ENCODE data around the gene CHRND.

CHRND gene

DNA sequence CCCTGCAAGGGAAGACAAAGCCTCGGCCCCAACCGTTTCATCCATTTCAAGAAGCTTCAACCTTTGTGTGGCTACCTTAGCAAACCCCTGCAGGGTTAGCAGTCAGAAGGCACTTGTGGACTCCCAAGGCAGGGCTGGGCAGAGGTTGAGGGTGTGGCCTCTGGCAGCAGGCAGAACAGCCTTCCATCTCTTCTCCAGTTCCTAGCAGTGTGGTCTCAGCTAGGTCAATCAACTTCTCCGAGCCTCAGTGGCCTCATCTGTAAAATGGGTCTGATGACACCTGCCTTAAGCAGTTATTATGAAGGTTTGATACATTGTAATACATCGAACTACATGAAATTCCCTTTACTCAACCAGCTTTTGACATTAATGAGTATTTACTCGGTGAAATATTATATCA, 12.6 kb upstream of the CHRND start:
- Histone ChIP-seq H3K9ac (ENCODE audit: low read length) (no peak overlapping the region), H3K27me3 (ENCODE audit: control insufficient read depth, insufficient read depth, low read length) (no peaks in the 10 kb centered on the region)

DNA sequence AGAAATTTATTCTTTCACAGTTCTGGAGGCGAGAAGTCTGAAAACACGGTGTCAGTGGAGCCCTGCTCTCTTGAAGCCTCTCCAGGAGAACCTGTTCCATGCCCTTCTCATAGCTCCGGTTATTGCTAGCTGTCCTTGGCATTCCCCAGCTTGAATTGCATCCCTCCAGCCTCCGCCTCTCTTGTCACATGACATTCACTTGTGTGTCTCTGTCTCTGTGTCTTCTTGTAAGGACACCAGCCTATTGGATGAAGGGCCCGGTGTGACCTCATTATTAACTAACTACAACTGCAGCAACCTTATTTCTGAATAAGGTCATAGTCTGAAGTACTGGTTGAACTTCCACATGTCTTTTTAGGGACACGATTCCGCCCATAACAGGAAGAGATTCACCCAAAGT, 10.3 kb upstream of the CHRND start:
- no peak overlapping the region for H3K4me3 ChIP-seq (ENCODE audit: low read length)
- no peaks in the 10 kb centered on the region for H3K9me3 ChIP-seq (ENCODE audit: control insufficient read depth, low read depth, low read length)
- H3K36me3 ChIP-seq (ENCODE audit: control insufficient read depth, low read depth, low read length): no peaks in the 10 kb centered on the region
- H3K9ac ChIP-seq (ENCODE audit: low read length): no peak overlapping the region
- peaks cover 7% of the 10 kb centered on the region for H3K27me3 ChIP-seq (ENCODE audit: control insufficient read depth, insufficient read depth, low read length)
- H3K27ac ChIP-seq (ENCODE audit: low read length): no peak overlapping the region
- H3K4me1 ChIP-seq (ENCODE audit: control insufficient read depth, low read depth, low read length): no peaks in the 10 kb centered on the region

More for the DNA sequence above, 12.6 kb upstream of the CHRND start:
- no peaks in the 10 kb centered on the region for H3K9me3 ChIP-seq (ENCODE audit: control insufficient read depth, low read depth, low read length)
- no peaks in the 10 kb centered on the region for H3K36me3 ChIP-seq (ENCODE audit: control insufficient read depth, low read depth, low read length)
- H3K4me3 ChIP-seq (ENCODE audit: low read length): no peak overlapping the region
- H3K27ac ChIP-seq (ENCODE audit: low read length): no peak overlapping the region
- no peaks in the 10 kb centered on the region for H3K4me1 ChIP-seq (ENCODE audit: control insufficient read depth, low read depth, low read length)

DNA sequence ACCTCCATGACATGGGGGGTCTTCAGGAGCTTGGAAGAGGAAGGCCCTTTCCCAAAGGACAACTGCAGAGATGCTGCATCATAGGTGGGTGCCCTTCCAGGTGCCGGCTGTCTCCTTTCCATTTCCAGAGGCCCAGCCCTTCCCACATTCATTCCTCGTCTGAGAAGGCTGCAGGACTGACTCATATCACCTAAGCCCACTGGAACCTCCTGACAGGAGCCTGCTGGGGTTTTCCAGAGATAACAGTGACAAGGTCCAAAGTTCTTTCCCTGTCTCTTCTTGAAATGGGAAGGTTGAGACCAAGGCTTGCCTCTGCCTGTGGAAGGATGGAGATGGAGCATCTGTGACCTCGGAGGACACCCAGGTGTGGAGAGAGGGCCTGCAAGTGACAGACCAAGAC, 9.4 kb upstream of the CHRND start:
- no peaks in the 10 kb centered on the region for H3K9me3 ChIP-seq (ENCODE audit: control insufficient read depth, low read depth, low read length)
- no peak overlapping the region for H3K4me3 ChIP-seq (ENCODE audit: low read length)
- no peak overlapping the region for H3K9ac ChIP-seq (ENCODE audit: low read length)
- H3K27ac ChIP-seq (ENCODE audit: low read length): no peak overlapping the region
- H3K36me3 ChIP-seq (ENCODE audit: control insufficient read depth, low read depth, low read length): no peaks in the 10 kb centered on the region
- H3K27me3 ChIP-seq (ENCODE audit: control insufficient read depth, insufficient read depth, low read length): peaks cover 16% of the 10 kb centered on the region
- H3K4me1 ChIP-seq (ENCODE audit: control insufficient read depth, low read depth, low read length): no peaks in the 10 kb centered on the region

DNA sequence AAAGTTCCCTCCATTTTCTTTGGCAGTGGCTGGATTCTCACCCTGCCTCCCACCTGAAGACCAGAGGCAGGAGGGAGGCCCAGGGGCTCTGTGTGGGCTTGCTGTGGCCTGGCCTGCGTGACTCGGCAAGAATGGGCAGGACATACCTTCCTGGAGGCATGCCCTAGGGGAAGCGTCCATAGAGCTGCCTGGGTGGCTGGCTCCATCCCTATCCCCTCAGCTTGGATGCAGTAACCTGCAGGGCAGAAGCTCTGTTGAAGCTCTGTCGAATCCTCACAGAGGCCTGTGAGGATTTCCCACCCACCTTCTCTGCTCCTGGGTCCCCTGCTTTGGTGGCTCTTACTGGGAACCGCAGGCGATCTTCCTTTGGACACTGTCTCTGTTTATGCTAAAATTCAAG, 7.1 kb upstream of the CHRND start:
- peaks cover 39% of the 10 kb centered on the region for H3K27me3 ChIP-seq (ENCODE audit: control insufficient read depth, insufficient read depth, low read length)
- H3K4me3 ChIP-seq (ENCODE audit: low read length): no peak overlapping the region

DNA sequence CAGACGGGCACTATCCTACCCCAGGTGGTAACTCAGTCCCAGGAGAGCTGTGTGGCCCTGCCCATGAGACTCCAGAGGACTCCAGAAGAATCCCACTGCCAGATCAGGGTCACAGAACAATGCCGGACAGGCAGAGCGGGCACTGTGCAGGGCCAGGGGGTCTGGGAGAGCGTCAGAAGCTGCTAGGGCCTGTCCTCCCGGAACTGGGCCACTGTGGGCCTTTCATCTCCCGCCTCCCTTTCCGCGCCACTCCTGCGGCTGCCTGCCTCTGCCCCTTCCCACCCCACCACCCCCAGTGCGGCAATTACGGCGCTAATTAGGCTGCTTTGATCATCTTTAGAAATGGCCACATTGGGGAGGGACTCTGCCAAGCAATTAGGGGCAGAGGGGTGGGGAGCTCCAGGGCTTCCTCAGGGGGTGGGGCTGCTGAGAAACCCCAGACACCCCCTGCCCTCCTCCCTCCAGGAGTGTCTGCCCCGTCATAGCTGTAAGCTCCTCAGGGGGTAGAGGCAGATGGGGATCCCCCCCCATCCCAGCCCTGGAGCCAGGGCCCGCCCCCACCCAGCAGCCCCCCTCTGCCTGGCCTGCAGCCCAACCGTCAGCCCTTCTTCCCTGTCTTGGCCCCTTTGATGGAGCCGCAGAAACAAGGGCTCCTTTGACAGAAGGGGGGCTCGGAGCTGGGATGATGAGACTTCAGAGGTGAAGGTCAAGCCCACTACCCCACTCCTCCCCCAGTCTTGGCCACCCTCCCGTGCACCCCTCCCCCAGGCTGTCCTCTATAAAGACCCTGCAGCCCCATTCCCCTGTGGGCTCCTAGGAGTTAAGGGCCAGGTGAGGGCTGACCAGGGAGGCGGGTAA, 6.2 kb upstream of the CHRND start, which contains the start of gene PRSS56:
Gene PRSS56 (plus strand): TSS at position 808 of the 858 bp plus-strand sequence. CDS start 211 bp downstream, outside the sequence.
- H3K9me3 ChIP-seq (ENCODE audit: control insufficient read depth, low read depth, low read length): no peaks in the 10 kb centered on the region
- no peaks in the 10 kb centered on the region for H3K4me1 ChIP-seq (ENCODE audit: control insufficient read depth, low read depth, low read length)
- no peak within 1 kb of the TSS for H3K4me3 ChIP-seq (ENCODE audit: low read length)
- H3K27me3 ChIP-seq (ENCODE audit: control insufficient read depth, insufficient read depth, low read length): peaks cover 48% of the 10 kb centered on the region
- no peak within 1 kb of the TSS for H3K9ac ChIP-seq (ENCODE audit: low read length)
- H3K27ac ChIP-seq (ENCODE audit: low read length): no peak within 1 kb of the TSS
- H3K36me3 ChIP-seq (ENCODE audit: control insufficient read depth, low read depth, low read length): no peaks in the 10 kb centered on the region

More for the DNA sequence above, 7.1 kb upstream of the CHRND start:
- Histone ChIP-seq H3K36me3 (ENCODE audit: control insufficient read depth, low read depth, low read length) (no peaks in the 10 kb centered on the region), H3K9me3 (ENCODE audit: control insufficient read depth, low read depth, low read length) (no peaks in the 10 kb centered on the region), H3K4me1 (ENCODE audit: control insufficient read depth, low read depth, low read length) (no peaks in the 10 kb centered on the region), H3K9ac (ENCODE audit: low read length) (no peak overlapping the region), H3K27ac (ENCODE audit: low read length) (no peak overlapping the region)

DNA sequence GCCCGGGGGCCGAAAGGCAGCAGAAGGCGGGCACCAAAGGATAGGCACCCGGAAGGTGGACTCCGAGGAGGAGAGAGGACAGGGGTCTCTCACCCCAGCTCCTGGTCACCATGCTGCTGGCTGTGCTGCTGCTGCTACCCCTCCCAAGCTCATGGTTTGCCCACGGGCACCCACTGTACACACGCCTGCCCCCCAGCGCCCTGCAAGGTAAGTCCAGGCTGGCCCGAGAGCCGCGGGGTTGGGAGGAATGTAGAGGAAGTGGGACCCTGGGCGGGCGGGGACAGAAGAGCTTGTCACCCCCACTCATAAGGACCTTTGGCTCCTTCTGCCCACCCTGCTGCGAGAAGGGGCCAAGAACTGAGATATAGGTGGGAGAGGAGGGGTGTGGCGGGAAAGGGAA, 5.5 kb upstream of the CHRND start:
- Histone ChIP-seq H3K27ac (ENCODE audit: low read length) (no peak overlapping the region), H3K4me3 (ENCODE audit: low read length) (no peak overlapping the region), H3K36me3 (ENCODE audit: control insufficient read depth, low read depth, low read length) (no peaks in the 10 kb centered on the region), H3K9me3 (ENCODE audit: control insufficient read depth, low read depth, low read length) (no peaks in the 10 kb centered on the region), H3K9ac (ENCODE audit: low read length) (no peak overlapping the region), H3K27me3 (ENCODE audit: control insufficient read depth, insufficient read depth, low read length) (peaks cover 54% of the 10 kb centered on the region), H3K4me1 (ENCODE audit: control insufficient read depth, low read depth, low read length) (no peaks in the 10 kb centered on the region)

DNA sequence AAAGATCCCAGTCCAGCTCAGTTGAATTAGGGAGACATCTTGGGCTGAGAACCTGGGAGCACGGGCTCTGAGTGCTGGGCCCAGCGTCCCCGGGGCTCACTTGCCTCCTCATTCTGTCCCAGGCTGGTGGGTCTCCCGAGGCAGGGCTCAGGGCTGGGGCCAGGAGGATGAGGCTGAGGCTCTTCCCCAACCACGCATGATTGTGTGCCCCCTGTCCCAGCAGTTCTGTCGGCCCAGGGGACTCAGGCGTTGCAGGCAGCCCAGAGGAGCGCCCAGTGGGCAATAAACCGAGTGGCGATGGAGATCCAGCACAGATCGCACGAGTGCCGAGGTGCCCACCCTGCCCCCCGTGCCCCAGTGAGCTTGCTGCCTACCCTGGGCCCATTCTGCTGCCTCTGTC, 4.9 kb upstream of the CHRND start:
- peaks cover 54% of the 10 kb centered on the region for H3K27me3 ChIP-seq (ENCODE audit: control insufficient read depth, insufficient read depth, low read length)
- H3K9me3 ChIP-seq (ENCODE audit: control insufficient read depth, low read depth, low read length): no peaks in the 10 kb centered on the region
- no peak overlapping the region for H3K27ac ChIP-seq (ENCODE audit: low read length)
- no peak overlapping the region for H3K4me3 ChIP-seq (ENCODE audit: low read length)
- no peak overlapping the region for H3K9ac ChIP-seq (ENCODE audit: low read length)
- no peaks in the 10 kb centered on the region for H3K36me3 ChIP-seq (ENCODE audit: control insufficient read depth, low read depth, low read length)
- no peaks in the 10 kb centered on the region for H3K4me1 ChIP-seq (ENCODE audit: control insufficient read depth, low read depth, low read length)

DNA sequence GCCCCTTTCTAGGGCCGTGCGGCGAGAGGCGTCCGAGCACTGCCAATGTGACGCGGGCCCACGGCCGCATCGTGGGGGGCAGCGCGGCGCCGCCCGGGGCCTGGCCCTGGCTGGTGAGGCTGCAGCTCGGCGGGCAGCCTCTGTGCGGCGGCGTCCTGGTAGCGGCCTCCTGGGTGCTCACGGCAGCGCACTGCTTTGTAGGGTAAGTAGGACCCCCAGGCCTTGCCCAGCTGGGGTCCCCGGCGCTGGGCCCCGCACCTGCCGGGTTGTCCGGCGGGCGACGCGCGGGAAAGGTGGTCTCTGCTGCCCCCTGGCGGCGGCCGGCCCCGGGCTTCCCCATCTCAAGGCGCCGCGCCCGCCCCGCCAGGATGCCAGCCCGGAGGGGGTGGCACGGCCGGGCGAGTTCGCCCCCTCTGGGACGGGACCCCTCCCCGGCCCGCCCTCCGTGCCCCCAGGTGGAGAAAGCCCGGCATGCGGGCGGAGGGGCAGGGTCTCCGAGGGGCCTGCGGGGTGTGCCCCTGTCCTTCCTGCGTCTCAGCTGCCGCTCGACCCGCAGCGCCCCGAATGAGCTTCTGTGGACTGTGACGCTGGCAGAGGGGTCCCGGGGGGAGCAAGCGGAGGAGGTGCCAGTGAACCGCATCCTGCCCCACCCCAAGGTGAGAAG, 3.9 kb upstream of the CHRND start:
- Histone ChIP-seq H3K9me3 (ENCODE audit: control insufficient read depth, low read depth, low read length) (no peaks in the 10 kb centered on the region), H3K27ac (ENCODE audit: low read length) (no peak overlapping the region), H3K36me3 (ENCODE audit: control insufficient read depth, low read depth, low read length) (no peaks in the 10 kb centered on the region), H3K4me3 (ENCODE audit: low read length) (no peak overlapping the region), H3K4me1 (ENCODE audit: control insufficient read depth, low read depth, low read length) (no peaks in the 10 kb centered on the region), H3K27me3 (ENCODE audit: control insufficient read depth, insufficient read depth, low read length) (peaks cover 54% of the 10 kb centered on the region), H3K9ac (ENCODE audit: low read length) (no peak overlapping the region)

DNA sequence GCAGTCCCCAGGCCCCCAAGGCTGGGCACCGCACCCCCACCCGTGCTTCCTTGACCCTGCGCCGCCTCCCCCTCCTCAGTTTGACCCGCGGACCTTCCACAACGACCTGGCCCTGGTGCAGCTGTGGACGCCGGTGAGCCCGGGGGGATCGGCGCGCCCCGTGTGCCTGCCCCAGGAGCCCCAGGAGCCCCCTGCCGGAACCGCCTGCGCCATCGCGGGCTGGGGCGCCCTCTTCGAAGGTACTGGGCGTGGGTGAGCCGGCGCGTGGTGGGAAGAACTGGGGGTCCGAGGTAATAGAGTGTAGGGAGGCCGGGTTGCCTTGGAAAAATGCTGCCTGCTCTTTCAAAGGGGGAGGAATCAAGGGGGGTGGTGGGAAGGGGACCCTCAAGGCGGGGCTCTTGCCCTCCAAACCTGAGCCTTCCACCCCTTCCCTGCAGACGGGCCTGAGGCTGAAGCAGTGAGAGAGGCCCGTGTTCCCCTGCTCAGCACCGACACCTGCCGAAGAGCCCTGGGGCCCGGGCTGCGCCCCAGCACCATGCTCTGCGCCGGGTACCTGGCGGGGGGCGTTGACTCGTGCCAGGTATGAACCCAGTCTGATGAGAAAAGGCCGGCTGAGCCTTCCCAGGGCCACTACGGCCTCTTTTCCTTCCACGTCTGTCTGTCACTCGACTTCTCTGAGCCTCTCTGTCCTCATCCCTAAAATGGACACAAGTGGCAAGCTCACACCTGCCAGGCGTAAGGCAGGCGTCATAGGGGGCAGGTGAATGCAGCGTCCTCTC, 3.1 kb upstream of the CHRND start:
- Histone ChIP-seq H3K4me1 (ENCODE audit: control insufficient read depth, low read depth, low read length) (no peaks in the 10 kb centered on the region), H3K9ac (ENCODE audit: low read length) (no peak overlapping the region), H3K27me3 (ENCODE audit: control insufficient read depth, insufficient read depth, low read length) (peaks cover 54% of the 10 kb centered on the region), H3K27ac (ENCODE audit: low read length) (no peak overlapping the region), H3K4me3 (ENCODE audit: low read length) (no peak overlapping the region), H3K9me3 (ENCODE audit: control insufficient read depth, low read depth, low read length) (no peaks in the 10 kb centered on the region), H3K36me3 (ENCODE audit: control insufficient read depth, low read depth, low read length) (no peaks in the 10 kb centered on the region)

DNA sequence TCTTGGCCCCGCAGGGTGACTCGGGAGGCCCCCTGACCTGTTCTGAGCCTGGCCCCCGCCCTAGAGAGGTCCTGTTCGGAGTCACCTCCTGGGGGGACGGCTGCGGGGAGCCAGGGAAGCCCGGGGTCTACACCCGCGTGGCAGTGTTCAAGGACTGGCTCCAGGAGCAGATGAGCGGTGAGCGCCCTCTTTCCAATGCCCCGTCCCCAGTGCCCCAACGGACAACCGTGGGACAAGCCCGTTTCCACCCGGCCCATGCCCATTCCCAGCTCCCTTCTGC, 2.6 kb upstream of the CHRND start:
- Histone ChIP-seq H3K27me3 (ENCODE audit: control insufficient read depth, insufficient read depth, low read length) (peaks cover 54% of the 10 kb centered on the region), H3K9ac (ENCODE audit: low read length) (no peak overlapping the region), H3K4me3 (ENCODE audit: low read length) (peak overlapping the region; percentile 51), H3K36me3 (ENCODE audit: control insufficient read depth, low read depth, low read length) (no peaks in the 10 kb centered on the region), H3K4me1 (ENCODE audit: control insufficient read depth, low read depth, low read length) (no peaks in the 10 kb centered on the region), H3K27ac (ENCODE audit: low read length) (no peak overlapping the region), H3K9me3 (ENCODE audit: control insufficient read depth, low read depth, low read length) (no peaks in the 10 kb centered on the region)

DNA sequence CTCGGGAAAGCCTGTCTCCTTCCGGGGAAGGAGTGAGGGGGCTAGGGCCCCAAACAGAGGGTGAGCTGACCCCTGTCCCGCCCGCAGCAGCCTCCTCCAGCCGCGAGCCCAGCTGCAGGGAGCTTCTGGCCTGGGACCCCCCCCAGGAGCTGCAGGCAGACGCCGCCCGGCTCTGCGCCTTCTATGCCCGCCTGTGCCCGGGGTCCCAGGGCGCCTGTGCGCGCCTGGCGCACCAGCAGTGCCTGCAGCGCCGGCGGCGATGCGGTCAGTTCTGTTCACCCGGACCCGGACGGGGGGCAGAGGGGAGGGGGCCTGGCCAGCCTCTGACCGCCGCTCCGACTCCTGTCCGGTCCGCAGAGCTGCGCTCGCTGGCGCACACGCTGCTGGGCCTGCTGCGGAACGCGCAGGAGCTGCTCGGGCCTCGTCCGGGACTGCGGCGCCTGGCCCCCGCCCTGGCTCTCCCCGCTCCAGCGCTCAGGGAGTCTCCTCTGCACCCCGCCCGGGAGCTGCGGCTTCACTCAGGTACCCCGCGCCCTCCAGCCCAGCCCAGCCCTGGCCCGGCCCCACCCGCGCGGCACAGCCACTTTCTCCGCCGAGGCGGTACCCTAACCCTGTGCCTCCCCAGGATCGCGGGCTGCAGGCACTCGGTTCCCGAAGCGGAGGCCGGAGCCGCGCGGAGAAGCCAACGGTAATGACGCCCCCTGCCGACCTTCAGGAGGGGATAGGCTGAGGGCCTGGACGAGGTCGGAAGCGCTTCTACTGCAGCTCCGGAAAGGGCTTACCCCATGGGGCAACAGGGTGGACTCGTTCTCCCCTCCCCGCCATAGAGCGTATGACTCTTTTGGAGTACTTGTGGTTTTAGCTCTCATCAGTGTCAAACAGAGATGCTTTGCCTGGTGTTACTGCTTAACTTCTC, 2.0 kb upstream of the CHRND start:
- H3K9me3 ChIP-seq (ENCODE audit: control insufficient read depth, low read depth, low read length): no peaks in the 10 kb centered on the region
- no peak overlapping the region for H3K27ac ChIP-seq (ENCODE audit: low read length)
- peak overlapping the region; percentile 51 for H3K4me3 ChIP-seq (ENCODE audit: low read length)
- H3K27me3 ChIP-seq (ENCODE audit: control insufficient read depth, insufficient read depth, low read length): peaks cover 54% of the 10 kb centered on the region
- H3K9ac ChIP-seq (ENCODE audit: low read length): no peak overlapping the region
- H3K36me3 ChIP-seq (ENCODE audit: control insufficient read depth, low read depth, low read length): no peaks in the 10 kb centered on the region
- H3K4me1 ChIP-seq (ENCODE audit: control insufficient read depth, low read depth, low read length): no peaks in the 10 kb centered on the region
